GM12872 (cell line): Measurements from ENCODE around the gene ITGAL.

ENCODE experiments used
- TF ChIP-seq, protein P1 (sequence below): IDR thresholded peaks from 3 replicates; pipeline ENCODE4 v1.5.1; 2011; ENCODE audit warnings: low read depth, mild to moderate bottlenecking, low read length, moderate library complexity; ENCODE audit not compliant: insufficient read depth

The ITGAL gene

DNA sequence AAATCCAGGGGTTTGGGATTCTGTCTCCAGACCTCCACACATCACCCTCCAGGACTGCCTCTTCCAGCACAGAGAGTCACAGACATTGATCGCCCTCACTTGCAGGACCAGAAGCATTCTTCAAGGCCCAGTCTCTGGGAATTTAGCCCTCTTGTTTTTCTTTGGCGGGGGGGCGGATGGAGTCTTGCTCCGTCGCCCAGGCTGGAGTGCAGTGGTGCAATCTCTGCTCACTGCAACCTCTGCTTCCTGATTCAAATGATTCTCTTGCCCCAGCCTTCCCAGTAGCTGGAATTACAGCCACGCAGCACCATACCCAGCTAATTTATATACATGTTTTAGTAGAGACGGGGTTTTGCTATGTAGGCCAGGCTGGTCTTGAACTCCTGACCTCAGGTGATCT, 8.5 kb upstream of the ITGAL start:
- TF ChIP-seq, protein P1, sequence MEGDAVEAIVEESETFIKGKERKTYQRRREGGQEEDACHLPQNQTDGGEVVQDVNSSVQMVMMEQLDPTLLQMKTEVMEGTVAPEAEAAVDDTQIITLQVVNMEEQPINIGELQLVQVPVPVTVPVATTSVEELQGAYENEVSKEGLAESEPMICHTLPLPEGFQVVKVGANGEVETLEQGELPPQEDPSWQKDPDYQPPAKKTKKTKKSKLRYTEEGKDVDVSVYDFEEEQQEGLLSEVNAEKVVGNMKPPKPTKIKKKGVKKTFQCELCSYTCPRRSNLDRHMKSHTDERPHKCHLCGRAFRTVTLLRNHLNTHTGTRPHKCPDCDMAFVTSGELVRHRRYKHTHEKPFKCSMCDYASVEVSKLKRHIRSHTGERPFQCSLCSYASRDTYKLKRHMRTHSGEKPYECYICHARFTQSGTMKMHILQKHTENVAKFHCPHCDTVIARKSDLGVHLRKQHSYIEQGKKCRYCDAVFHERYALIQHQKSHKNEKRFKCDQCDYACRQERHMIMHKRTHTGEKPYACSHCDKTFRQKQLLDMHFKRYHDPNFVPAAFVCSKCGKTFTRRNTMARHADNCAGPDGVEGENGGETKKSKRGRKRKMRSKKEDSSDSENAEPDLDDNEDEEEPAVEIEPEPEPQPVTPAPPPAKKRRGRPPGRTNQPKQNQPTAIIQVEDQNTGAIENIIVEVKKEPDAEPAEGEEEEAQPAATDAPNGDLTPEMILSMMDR: no peak

DNA sequence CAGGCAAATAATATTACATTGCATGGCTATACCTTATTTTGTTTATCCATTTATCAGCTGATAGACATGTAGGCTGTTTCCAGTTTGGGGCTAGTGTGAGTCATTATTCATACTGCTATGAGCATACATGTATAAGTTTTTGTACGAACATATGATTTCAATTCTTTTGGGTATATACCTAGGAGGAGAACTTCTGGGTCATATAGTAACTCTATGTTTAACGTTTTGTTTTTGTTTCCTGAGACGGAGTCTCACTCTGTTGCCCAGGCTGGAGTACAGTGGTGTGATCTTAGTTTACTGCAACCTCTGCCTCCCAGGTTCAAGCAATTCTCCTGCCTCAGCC, 2.4 kb upstream of the ITGAL start:
- TF ChIP-seq, protein P1: no peak

DNA sequence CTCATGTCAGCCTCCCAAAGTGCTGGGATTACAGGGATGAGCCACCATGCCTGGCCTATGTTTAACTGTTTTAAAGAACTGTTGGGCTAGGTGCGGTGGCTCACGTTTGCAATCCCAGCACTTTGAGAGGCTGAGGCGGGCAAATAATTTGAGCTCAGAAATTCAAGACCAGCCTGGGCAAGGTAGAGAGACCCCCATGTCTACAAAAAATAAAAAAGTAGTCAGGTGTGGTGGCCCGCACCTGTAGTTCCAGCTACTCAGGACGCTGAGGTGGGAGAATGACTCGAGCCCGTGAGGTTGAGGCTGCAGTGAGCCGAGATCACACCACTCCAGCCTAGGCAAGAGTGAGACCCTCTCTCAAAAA, 1.9 kb upstream of the ITGAL start:
- TF ChIP-seq, protein P1: no peak

DNA sequence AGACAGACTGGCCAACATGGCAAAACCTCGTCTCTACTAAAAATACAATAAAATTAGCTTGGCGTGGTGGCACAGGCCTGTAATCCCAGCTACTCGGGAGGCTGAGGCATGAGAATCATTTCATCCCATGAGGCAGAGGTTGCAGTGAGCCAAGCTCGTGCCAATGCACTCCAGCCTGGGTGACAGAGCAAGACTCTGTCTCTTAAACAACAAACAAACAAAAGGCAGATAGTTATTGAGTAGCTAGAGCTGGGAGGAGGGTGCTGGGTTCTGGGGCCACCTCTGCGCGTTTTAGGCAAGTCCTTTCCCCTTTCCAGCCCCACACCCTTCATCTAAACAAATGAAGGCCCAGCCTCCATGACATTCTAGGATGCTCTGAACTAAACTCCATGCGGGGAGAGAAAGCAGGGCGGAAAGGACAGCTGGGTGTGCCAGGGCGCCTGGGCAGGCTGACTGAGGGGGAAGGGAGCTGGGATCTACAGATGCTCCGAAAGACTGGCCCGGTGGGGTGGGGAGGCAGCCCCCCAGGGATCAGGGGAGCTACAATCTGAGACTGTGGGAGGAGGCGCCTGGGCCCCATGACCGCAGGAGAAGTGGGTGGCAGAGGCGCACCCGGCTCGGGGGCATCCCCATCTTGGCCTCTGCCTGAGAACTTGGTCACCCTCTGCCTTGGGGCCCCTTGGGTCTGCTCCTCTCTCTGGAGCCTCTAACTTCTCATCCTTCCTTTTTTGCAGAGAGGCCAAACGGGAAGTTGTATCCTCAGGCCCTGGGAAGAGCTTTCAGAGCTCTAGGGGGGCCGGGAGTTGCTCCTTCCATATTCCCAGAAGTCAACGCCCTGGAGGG, 910 bp downstream of the ITGAL start:
- TF ChIP-seq, protein P1: no peak

DNA sequence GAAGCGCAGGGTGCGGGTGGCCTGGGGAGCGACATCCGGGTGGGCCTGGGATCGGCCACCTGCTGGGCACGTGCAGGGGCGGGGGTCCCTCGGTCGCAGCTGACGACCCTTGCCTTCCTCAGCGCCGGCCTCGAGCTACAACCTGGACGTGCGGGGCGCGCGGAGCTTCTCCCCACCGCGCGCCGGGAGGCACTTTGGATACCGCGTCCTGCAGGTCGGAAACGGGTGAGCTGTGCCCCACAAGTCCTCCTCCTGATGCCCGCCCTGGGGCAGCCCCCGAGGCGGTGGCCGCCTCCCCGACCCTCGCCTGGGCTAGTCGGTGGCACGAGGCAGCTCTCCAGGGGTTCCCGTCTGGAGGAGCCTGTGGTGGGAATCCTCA, 1.5 kb downstream of the ITGAL start:
- TF ChIP-seq, protein P1: no peak

DNA sequence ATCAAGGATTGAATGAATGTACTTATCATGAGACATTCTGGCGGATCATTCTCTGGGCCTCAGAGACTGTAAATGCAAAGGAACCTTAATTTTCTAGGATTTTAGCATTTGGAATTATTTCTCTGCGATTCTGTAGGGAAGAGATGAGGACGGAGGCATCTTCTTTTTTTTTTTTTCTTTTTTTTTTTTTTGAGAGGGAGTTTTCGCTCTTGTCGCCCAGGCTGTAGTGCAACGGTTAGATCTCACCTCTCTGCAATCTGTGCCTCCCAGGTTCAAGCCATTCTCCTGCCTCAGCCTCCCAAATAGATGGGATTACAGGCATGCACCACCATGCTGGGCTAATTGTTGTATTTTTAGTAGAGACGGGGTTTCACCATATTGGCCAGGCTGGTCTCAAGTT, 2.1 kb downstream of the ITGAL start:
- TF ChIP-seq, protein P1: no peak

DNA sequence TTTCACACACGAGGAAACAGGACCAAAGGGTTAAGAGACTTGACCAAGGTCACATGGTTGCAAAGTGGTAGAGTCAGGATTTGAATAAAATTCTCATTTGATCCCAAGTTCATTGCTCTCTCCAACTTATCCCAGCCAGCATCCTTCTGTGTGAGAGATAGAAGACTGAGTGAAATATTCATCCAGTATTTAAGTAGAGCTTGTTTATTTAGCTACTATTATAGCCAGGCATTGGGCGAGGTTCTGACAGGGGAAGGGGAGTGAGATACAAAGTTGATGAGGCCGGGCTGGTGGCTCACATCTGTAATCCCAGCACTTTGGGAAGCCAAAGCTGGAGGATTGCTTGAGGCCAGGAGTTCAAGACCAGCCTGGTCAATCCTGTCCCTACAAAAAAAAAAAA, 4.4 kb downstream of the ITGAL start:
- TF ChIP-seq, protein P1: no peak
